GM18502 (cell line): ENCODE results near the gene B4GALNT4.
"Not testable (repeated sequence)": the region's sequence is repeated elsewhere in the genome, so short reads cannot be mapped to it uniquely, and the experiment has no call there.

Experiments
- ATAC-seq: cut with Tn5 transposase; IDR thresholded peaks from one replicate; pipeline ENCODE4 v1.9.1; 2021; ENCODE audit warnings: mild to moderate bottlenecking; ENCODE audit not compliant: unreplicated experiment, poor library complexity

The B4GALNT4 gene

DNA sequence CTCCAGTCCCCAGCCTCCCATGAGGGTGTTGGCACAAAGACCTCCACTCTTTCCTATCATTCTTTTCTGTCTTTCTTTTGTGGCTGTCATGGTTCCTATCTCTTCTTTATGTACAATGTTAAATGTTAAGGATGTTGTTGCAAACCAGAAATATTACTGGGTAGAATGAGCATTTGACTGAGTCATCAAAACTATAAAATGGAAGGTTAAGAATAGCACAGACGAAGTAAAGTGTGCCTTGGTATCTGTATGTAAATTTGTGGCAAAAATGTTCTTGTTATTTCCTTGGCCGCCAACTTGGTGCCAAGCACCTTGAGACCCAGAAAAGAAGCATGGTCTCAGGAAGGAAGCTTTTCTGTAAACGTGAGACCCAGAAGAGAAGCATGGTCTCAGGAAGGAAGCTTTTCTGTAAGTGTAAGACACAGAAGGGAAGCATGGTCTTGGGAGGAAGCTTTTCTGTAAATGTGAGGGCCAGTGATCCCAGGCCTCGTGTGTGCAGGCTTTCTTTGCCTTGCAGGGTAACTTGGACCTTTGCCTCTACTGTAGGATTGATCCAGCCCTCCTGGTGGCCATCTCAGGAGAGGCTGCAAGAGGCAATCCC, 18.0 kb downstream of the B4GALNT4 start:
- ATAC-seq = no peak

DNA sequence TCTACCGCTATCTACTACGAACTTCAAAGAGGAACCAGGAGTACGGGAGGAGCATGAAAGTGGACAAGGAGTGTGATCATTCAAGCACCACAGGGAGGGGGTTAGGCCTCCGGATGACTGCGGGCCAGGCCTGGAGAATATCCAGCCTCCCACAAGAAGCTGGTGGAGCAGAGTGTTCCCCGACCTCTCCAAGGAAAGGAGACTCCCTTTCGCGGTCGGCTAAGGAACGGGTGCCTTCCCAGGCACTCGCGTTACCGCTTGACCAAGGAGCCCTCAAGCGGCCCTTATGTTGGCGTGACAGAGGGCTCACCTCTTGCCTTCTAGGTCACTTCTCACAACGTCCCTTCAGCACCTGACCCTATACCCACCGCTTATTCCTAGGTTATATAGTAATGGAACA, 20.1 kb downstream of the B4GALNT4 start:
- not testable (repeated sequence) for ATAC-seq

DNA sequence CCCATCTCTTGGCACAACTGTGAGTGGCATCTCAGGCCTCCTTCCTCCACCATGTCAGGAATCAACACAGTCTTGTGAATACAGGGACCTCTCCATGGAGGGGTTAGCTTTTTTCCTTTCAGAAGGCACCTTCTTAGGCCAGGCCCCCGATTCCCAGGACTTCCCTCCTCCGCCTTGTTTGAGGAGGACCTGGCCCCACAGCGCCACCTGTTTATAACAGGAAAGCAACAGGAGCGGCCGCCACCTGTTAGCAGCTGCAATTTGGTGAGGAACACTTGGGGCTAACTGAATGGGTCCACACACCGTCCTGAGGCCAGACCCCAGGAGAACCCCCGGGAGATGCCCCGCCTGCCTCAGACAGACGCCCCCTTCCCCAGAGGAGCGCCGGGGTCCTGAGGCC, 20.9 kb downstream of the B4GALNT4 start:
- ATAC-seq = no peak

DNA sequence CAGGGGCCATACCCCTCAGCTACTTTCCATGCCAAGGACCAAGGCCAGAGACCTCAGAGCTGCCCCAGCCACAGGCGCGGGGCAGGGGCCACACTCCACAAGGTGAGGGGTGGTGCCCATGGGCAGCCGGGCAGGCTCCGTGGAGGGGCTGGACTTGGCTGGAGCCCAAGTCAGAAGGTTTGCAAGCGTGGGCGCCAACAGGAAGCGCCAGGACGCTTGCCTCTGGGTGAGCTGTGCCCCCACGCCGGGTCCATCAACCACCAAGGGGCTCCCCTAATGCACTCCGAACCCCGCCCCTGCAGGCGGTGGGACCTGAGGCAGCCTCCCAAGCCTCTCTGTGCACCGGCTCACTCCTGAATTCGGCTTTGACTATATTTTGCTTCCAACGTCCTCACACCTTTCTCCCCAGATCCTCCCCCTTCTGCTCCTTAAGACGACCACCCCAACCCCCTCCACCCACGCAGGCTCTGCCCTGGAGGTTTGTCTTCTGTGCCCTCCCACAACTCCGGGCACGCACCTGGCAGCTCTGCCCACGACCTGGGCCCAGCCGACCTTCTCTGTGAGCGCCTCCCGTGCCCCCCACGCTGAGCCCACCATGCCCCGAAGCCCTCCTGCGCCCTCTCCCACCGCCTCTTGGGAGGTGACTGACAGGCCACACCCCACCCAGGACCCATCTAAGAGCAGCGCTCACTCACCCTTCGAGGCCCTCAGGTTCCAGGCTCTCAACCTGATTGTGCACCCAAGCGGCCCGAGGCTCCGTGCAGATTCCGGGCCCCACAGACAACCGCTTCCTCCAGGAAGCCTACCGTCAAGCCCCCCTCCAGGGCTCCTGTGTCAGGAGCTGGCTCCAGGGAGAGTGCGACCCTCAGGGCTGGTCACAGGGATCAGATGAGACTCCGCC, 22.1 kb downstream of the B4GALNT4 start:
- ATAC-seq = no peak

DNA sequence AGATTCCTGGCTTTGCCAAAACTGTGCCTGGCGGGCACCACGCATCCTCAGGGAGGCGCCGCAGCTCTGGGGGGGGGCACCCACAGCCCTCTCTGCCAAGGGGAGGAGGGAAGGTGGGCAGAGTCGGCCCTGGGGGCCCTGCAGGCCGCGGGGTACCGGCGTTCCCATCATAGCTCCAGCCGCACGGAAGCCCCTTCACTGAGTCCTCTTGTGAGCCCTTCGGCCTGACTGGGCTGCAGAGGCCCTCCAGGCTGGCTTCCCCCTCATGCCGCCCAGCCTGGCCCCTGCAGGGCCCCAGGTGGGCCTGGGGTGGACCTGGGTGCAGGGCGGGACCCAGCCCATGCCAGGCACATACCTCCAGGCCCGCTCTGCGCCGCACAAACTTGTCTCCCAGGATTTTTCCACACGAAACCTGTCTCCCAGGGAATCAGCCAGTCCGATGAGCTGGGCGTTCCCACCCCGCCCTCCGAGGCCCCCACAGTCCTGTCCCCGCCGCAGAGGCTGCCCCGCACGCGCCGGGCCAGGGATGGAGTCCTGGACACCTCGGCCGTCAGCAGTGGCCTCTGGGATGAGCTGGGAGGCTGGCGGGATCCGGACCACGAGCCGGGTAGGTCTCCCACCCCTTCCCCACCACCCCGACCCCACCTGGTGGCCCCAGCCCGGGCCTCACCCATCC, 22.9 kb downstream of the B4GALNT4 start:
- ATAC-seq = no peak

DNA sequence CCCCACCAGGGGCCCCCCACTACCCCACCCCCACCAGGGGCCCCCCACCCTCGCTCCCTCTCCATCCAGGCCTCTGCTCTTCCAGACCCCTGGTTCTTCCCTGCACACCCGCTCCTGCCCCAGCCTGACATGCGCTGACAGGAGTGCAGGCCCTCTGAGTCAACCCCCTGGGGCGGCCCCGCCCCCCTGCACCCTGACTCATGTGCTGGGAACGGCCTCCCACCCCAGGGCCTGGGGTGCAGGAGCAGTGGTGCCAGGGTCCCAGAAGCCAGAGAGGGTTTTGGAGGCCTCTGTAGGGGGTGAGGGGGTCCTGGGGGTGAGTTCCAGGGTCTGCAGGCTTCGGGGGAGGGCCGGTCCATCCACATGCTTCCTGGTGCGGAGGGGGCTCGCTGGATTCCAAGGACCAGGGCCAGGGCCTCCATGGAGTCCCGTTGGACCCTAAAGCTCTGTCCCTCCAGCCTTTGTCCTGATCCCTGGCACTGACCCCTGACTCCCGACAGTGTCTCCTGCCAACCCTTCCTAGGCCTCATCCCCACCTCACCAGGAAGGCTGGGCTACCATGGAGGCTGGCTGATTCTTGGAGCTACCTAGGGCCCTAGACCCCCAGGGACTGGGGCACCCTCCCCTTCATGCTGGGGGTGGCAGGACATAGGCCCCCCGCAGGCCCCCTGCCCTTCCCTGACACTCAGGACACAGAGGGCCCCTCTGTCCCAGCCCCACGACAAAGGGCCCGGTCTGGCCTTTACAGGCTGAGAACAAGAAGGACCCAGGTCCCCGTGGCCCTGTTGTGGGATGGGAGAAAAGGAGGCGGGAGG, 24.1 kb downstream of the B4GALNT4 start:
- ATAC-seq = no peak

DNA sequence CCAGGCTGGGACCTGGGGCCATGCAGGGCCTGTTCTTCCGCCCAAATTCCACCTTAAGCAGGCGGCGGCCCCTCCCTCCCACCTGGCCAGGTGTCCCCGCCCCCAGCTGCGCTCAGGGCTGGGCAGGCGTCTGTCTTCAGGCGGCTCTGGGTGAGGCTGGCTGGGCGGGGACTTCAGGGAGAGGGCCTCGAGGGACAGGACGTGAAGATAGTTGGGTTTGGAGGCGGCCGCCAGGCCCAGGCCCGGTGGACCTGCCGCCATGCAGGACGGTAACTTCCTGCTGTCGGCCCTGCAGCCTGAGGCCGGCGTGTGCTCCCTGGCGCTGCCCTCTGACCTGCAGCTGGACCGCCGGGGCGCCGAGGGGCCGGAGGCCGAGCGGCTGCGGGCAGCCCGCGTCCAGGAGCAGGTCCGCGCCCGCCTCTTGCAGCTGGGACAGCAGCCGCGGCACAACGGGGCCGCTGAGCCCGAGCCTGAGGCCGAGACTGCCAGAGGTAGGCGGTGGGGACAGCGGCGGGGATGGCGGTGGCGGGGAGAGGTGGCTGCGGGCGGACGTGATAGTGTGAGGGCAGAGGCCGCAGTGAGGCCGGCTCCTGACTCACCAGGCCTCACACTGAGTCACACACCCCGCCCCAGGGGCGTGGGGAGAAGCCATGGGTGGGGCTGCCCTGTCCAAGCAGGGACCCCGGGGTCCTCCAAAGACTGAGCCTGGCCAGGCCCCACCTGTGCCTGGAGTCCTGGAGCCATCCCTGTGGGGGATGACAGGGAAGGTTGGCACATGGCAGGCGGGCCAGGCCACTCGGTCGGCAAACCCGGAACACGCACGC, 24.9 kb downstream of the B4GALNT4 start, which contains the start of gene PKP3:
Gene PKP3 (plus strand): TSS at position 176 of the 824 bp plus-strand sequence. CDS start 84 bp downstream, at position 260.
- no peak for ATAC-seq

DNA sequence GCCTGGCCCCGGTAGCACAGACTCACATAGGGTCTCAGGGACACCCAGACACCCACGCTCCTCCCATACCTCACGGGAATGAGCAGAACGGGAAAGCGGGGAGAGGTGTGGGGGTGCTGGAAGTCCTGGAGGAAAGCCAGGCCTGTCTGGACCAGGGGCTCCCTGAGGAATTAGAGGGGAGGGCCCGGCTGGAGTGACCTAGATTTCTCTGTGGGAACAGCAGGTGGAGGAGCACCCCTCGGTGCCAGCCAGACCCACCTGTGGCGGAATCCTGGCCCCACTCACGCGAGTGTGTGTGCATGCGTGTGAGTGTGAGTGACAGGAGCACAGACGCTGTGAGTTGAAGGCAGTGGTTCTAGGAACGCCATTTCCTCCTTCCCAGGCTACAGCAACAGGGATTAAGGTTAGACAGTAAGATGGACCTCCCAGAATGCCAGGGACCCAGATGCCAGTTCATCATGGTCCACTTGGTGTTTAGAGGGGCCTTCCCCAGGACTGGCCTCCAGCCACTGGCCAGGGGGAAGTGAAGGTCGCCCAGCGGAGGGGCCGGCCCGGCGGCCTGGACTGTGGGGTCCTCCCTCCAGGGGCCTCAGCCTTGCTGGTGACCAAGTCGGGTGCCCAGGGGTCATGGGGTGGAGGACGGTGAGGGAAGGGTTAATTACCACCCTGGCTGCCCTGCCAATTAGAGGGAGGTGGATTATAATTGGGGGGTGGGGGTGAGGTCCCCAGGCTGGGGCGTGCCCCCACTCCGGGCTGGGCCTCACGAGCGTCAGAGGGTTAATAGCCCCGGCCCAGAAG, 25.8 kb downstream of the B4GALNT4 start:
- no peak for ATAC-seq

DNA sequence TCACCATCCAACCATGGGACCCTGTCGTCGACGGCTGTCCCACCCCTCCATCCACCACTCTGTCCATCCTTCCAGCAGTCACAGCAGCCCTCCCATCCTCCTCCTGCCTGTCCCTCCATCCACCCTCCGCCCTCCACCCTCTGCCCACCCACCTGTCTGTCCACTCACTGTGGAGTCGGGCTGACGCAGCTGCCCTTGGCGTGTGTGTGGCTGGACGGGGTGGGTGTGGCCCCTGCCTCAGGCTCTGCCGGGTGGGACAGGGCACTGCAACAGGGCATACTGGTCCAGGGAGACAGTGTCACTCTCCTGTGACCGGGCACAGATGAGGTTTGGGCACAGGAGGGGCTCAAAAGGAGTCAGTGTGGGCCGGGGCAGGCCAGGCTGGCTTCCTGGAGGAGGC, 26.6 kb downstream of the B4GALNT4 start:
- ATAC-seq = no peak

DNA sequence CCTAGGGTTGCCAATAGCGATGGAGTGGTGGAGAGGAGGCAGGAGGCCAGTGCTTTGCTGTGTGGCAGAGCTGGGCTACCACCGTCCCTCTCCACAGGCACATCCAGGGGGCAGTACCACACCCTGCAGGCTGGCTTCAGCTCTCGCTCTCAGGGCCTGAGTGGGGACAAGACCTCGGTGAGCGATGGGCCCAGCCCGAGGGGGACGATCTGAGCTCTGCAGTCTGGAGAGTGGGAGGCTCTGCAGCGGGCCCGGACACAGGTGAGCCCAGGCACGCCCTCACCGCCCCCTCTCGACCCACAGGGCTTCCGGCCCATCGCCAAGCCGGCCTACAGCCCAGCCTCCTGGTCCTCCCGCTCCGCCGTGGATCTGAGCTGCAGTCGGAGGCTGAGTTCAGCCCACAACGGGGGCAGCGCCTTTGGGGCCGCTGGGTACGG, 27.2 kb downstream of the B4GALNT4 start:
- ATAC-seq = peak; percentile 16

DNA sequence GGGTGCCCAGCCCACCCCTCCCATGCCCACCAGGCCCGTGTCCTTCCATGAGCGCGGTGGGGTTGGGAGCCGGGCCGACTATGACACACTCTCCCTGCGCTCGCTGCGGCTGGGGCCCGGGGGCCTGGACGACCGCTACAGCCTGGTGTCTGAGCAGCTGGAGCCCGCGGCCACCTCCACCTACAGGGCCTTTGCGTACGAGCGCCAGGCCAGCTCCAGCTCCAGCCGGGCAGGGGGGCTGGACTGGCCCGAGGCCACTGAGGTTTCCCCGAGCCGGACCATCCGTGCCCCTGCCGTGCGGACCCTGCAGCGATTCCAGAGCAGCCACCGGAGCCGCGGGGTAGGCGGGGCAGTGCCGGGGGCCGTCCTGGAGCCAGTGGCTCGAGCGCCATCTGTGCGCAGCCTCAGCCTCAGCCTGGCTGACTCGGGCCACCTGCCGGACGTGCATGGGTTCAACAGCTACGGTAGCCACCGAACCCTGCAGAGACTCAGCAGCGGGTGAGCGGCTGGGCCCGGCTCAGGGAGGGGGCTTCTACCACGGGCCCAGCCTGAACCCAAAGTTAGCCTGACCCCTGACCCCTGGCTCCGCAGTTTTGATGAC, 27.7 kb downstream of the B4GALNT4 start:
- ATAC-seq = peak; percentile 59

DNA sequence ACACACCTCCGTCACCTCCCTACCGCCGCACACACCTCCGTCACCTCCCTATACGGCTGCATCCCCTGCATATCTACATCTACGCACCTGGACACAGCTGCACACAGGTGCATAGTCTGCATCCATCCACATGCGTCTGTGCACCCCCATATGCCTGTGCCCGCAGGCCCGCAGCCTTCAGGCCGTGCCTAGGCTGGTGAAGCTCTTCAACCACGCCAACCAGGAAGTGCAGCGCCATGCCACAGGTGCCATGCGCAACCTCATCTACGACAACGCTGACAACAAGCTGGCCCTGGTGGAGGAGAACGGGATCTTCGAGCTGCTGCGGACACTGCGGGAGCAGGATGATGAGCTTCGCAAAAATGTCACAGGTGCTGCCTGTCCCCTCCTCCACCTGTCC, 29.5 kb downstream of the B4GALNT4 start:
- ATAC-seq = no peak

DNA sequence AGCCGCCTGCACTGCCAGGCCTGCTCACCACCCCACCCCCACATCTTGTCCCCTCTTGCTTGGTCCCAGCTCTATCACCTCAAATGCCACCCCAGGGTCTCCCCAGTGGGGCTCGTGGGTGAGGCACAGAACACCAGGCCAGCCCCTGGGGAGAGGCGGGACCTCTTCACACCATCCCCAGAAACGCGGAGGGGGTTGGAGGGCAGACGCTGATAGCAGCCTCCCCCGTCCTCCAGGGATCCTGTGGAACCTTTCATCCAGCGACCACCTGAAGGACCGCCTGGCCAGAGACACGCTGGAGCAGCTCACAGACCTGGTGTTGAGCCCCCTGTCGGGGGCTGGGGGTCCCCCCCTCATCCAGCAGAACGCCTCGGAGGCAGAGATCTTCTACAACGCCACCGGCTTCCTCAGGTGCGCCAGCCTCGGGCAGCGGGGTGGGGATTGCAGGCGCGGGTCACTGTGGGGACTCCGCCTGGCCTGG, 30.5 kb downstream of the B4GALNT4 start:
- ATAC-seq = no peak

DNA sequence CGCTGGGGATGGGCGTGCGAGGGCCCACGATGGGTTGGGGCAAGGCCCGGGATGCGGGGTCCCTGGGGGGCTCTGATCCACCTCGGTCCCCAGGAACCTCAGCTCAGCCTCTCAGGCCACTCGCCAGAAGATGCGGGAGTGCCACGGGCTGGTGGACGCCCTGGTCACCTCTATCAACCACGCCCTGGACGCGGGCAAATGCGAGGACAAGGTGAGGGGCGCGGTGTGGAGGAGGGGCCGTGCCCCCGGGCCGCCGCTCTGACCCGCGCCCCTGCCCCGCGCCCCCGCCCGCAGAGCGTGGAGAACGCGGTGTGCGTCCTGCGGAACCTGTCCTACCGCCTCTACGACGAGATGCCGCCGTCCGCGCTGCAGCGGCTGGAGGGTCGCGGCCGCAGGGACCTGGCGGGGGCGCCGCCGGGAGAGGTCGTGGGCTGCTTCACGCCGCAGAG, 31.0 kb downstream of the B4GALNT4 start:
- no peak for ATAC-seq

DNA sequence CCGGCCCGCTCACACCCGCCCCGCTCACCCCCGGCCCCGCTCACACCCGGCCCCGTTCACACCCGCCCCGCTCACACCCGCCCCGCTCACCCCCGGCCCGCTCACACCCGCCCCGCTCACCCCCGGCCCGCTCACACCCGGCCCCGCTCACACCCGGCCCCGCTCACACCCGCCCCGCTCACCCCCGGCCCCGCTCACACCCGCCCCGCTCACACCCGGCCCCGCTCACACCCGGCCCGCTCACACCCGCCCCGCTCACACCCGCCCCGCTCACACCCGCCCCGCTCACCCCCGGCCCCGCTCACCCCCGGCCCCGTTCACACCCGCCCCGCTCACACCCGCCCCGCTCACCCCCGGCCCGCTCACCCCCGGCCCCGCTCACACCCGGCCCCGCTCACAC, 31.9 kb downstream of the B4GALNT4 start:
- not testable (repeated sequence) for ATAC-seq

DNA sequence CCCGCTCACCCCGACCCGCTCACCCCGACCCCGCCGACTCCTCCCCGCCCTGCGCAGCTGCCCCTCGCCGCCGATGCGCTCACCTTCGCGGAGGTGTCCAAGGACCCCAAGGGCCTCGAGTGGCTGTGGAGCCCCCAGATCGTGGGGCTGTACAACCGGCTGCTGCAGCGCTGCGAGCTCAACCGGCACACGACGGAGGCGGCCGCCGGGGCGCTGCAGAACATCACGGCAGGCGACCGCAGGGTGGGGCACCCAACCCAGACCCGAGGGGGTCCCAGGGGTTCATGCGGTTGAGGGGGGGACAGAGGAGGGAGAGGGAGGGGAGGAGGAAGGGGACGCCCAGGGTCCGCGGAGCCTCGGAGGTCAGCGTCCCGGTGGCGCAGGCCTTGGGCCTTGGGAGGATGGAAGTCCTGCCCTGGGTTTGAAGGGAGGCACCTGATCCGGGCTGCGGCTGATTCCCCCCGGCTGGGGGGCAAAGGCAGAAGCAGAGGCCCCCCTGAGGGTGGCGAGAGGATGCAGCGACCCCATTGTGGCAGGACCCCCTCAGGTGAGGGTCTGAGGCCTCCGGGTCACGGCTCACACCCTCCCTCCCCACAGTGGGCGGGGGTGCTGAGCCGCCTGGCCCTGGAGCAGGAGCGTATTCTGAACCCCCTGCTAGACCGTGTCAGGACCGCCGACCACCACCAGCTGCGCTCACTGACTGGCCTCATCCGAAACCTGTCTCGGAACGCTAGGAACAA, 33.9 kb downstream of the B4GALNT4 start:
- no peak for ATAC-seq

DNA sequence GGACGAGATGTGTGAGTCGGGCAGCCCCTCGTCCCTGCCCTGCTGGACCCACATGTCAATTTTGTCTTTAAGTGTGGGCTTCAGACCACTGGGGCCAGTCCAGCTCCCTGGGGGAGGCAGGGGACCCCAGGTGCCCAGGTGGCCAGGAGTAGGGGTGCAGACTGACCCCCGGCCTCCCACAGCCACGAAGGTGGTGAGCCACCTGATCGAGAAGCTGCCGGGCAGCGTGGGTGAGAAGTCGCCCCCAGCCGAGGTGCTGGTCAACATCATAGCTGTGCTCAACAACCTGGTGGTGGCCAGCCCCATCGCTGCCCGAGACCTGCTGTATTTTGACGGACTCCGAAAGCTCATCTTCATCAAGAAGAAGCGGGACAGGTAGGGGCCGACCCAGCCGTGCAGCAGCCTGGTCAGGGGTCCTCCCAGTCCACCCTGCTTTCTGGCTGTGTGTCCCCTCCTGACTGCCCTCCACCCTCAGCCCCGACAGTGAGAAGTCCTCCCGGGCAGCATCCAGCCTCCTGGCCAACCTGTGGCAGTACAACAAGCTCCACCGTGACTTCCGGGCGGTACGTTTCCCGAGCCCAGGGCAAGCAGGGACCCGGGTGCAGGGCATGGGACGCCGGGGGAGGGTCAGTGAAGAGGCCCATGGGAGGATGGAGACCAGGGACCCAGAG, 34.6 kb downstream of the B4GALNT4 start:
- no peak for ATAC-seq
